Skeletal muscle satellite cell (primary cell): ENCODE measurements around the gene TNIK.

Experiments
- H3K27me3 ChIP-seq: 2 replicates; pipeline ENCODE4 v1.7.0; 2013; ENCODE audit warnings: low read length; ENCODE audit not compliant: control insufficient read depth, insufficient read depth
- H3K36me3 ChIP-seq: 2 replicates; pipeline ENCODE4 v1.7.0; 2013; ENCODE audit warnings: mild to moderate bottlenecking, control low read depth, low read length; ENCODE audit not compliant: insufficient read depth
- H3K4me1 ChIP-seq: 2 replicates; pipeline ENCODE4 v1.7.0; 2013; ENCODE audit warnings: low read length; ENCODE audit not compliant: control insufficient read depth, insufficient read depth
- H3K4me2 ChIP-seq: 2 replicates; pipeline ENCODE4 v1.7.0; 2013; ENCODE audit warnings: mild to moderate bottlenecking, low read length
- H3K4me3 ChIP-seq: 2 replicates; pipeline ENCODE4 v1.7.0; 2013; ENCODE audit warnings: low read length
- H3K9ac ChIP-seq: 2 replicates; pipeline ENCODE4 v1.7.0; 2013; ENCODE audit warnings: mild to moderate bottlenecking, low read depth, low read length, moderate library complexity
- H3K9me3 ChIP-seq: replicated peaks from 2 replicates; pipeline ENCODE4 v1.7.0; 2013; ENCODE audit warnings: mild to moderate bottlenecking, control low read depth, low read length

Gene TNIK

GRCh38 chr3:171163101-171164066, 296.8 kb downstream of the TNIK start:
- Histone ChIP-seq H3K4me3 (no peak overlapping the region), H3K36me3 (no peaks in the 10 kb centered on the region), H3K4me1 (no peaks in the 10 kb centered on the region), H3K9me3 (peaks cover 6% of the 10 kb centered on the region), H3K9ac (no peak overlapping the region), H3K27me3 (peaks cover under 1% of the 10 kb centered on the region), H3K4me2 (no peak overlapping the region)

- H3K9me3 ChIP-seq = peaks cover 6% of the 10 kb centered on the region
- H3K9ac ChIP-seq = no peak overlapping the region
- H3K4me2 ChIP-seq = no peak overlapping the region
- H3K36me3 ChIP-seq = no peaks in the 10 kb centered on the region
- H3K4me3 ChIP-seq = no peak overlapping the region
- H3K4me1 ChIP-seq = no peaks in the 10 kb centered on the region
- peaks cover 20% of the 10 kb centered on the region for H3K27me3 ChIP-seq
Measured at GRCh38 chr3:171160325-171160724, 299.9 kb downstream of the TNIK start.

GRCh38 chr3:171159822-171160157, 300.4 kb downstream of the TNIK start:
- Histone ChIP-seq H3K4me3 (no peak overlapping the region), H3K9ac (no peak overlapping the region), H3K27me3 (peaks cover 20% of the 10 kb centered on the region), H3K9me3 (peaks cover 6% of the 10 kb centered on the region), H3K36me3 (no peaks in the 10 kb centered on the region), H3K4me1 (no peaks in the 10 kb centered on the region), H3K4me2 (no peak overlapping the region)

- H3K9ac ChIP-seq = no peak overlapping the region
- no peaks in the 10 kb centered on the region for H3K36me3 ChIP-seq
- no peak overlapping the region for H3K4me3 ChIP-seq
Measured at GRCh38 chr3:171159024-171159821, 301.0 kb downstream of the TNIK start.

GRCh38 chr3:171157980-171158379, 302.2 kb downstream of the TNIK start:
- Histone ChIP-seq H3K27me3 (peaks cover 20% of the 10 kb centered on the region), H3K9ac (no peak overlapping the region), H3K36me3 (no peaks in the 10 kb centered on the region), H3K9me3 (peaks cover 2% of the 10 kb centered on the region), H3K4me1 (no peaks in the 10 kb centered on the region), H3K4me2 (no peak overlapping the region), H3K4me3 (no peak overlapping the region)

More at GRCh38 chr3:171159024-171159821, 301.0 kb downstream of the TNIK start:
- H3K27me3 ChIP-seq = peaks cover 20% of the 10 kb centered on the region
- H3K4me1 ChIP-seq = no peaks in the 10 kb centered on the region
- no peak overlapping the region for H3K4me2 ChIP-seq
- peaks cover 6% of the 10 kb centered on the region for H3K9me3 ChIP-seq

- H3K36me3 ChIP-seq = no peaks in the 10 kb centered on the region
- H3K9ac ChIP-seq = no peak overlapping the region
- no peaks in the 10 kb centered on the region for H3K4me1 ChIP-seq
- H3K4me2 ChIP-seq = no peak overlapping the region
- peaks cover 20% of the 10 kb centered on the region for H3K27me3 ChIP-seq
- no peak overlapping the region for H3K4me3 ChIP-seq
- H3K9me3 ChIP-seq = no peaks in the 10 kb centered on the region
Measured at GRCh38 chr3:171157286-171157685, 302.9 kb downstream of the TNIK start.

GRCh38 chr3:171156401-171157010, 303.7 kb downstream of the TNIK start:
- no peaks in the 10 kb centered on the region for H3K4me1 ChIP-seq
- no peak overlapping the region for H3K4me3 ChIP-seq
- no peak overlapping the region for H3K4me2 ChIP-seq
- H3K9ac ChIP-seq = no peak overlapping the region
- H3K27me3 ChIP-seq = peaks cover 20% of the 10 kb centered on the region
- no peaks in the 10 kb centered on the region for H3K9me3 ChIP-seq
- no peaks in the 10 kb centered on the region for H3K36me3 ChIP-seq

GRCh38 chr3:171155122-171155700, 305.0 kb downstream of the TNIK start:
- no peaks in the 10 kb centered on the region for H3K4me1 ChIP-seq
- H3K9me3 ChIP-seq = no peaks in the 10 kb centered on the region
- no peaks in the 10 kb centered on the region for H3K36me3 ChIP-seq
- no peak overlapping the region for H3K4me3 ChIP-seq
- H3K4me2 ChIP-seq = no peak overlapping the region
- H3K9ac ChIP-seq = no peak overlapping the region
- peaks cover 20% of the 10 kb centered on the region for H3K27me3 ChIP-seq

GRCh38 chr3:171150945-171151344, 309.3 kb downstream of the TNIK start:
- H3K36me3 ChIP-seq = no peaks in the 10 kb centered on the region
- H3K9ac ChIP-seq = no peak overlapping the region
- H3K4me1 ChIP-seq = no peaks in the 10 kb centered on the region
- peaks cover 3% of the 10 kb centered on the region for H3K27me3 ChIP-seq
- no peaks in the 10 kb centered on the region for H3K9me3 ChIP-seq
- no peak overlapping the region for H3K4me2 ChIP-seq
- H3K4me3 ChIP-seq = no peak overlapping the region

GRCh38 chr3:171149526-171150116, 310.6 kb downstream of the TNIK start:
- H3K4me2 ChIP-seq = no peak overlapping the region
- no peaks in the 10 kb centered on the region for H3K4me1 ChIP-seq
- H3K4me3 ChIP-seq = no peak overlapping the region
- H3K9me3 ChIP-seq = no peaks in the 10 kb centered on the region
- no peaks in the 10 kb centered on the region for H3K36me3 ChIP-seq
- H3K9ac ChIP-seq = no peak overlapping the region
- peaks cover 3% of the 10 kb centered on the region for H3K27me3 ChIP-seq

- Histone ChIP-seq H3K4me1 (no peaks in the 10 kb centered on the region), H3K36me3 (no peaks in the 10 kb centered on the region), H3K9ac (no peak overlapping the region), H3K27me3 (peaks cover 15% of the 10 kb centered on the region), H3K4me3 (no peak overlapping the region), H3K9me3 (no peaks in the 10 kb centered on the region), H3K4me2 (no peak overlapping the region)
Measured at GRCh38 chr3:171145798-171146197, 314.4 kb downstream of the TNIK start.
